Cardiac septum (tissue), 1 donor: ENCODE measurements around the gene EMC10. TPM values are rescaled to one million over a fixed set of nuclear protein-coding genes. Genes with fewer than 3 reads are reported as not detected.

ENCODE experiments used
- DNase-seq: peaks from one replicate; pipeline ENCODE4 v3.0.0-alpha.2; 2020; ENCODE audit warnings: low spot score
- intact Hi-C: fragments of 100-400 bp; cut with DNase I; formaldehyde crosslinking; loops from one replicate; pipeline ENCODE4 v1.14.0; 2022
- total RNA-seq: library from RNA; stranded (reverse); fragmentation: NEBNext Ultra II Directional; extraction: Animal tissue kit (Norgen Biotek cat#: 25700); gene quantifications from one replicate; pipeline ENCODE4 v1.2.1, GENCODE V29; 2021
- donor health status: DM: no; HTN: no; CAD: no.

EMC10 gene
- total RNA-seq, 1 donor from 2014 or later = 106 TPM

- intact Hi-C loops = no loop called here
- no peak for DNase-seq
Measured at GRCh38 chr19:50531171-50531612, 54.9 kb downstream of the EMC10 start.

- intact Hi-C loops = no loop called here
- DNase-seq = no peak
Measured at GRCh38 chr19:50532952-50533351, 56.6 kb downstream of the EMC10 start.

GRCh38 chr19:50534478-50534877, 58.2 kb downstream of the EMC10 start:
- no peak for DNase-seq
- intact Hi-C loops = no loop called here

GRCh38 chr19:50535672-50536187, 59.4 kb downstream of the EMC10 start:
- DNase-seq = no peak
- intact Hi-C loops = loop anchor here (5.0 kb wide), 1 partner anchor 247 kb away; no protein-coding TSS in a partner anchor

GRCh38 chr19:50536662-50537305, 60.5 kb downstream of the EMC10 start:
- intact Hi-C loops = loop anchor here (5.0 kb wide), 1 partner anchor 246 kb away; no protein-coding TSS in a partner anchor
- no peak for DNase-seq

- no peak for DNase-seq
- intact Hi-C loops = loop anchor here (5.0 kb wide), 1 partner anchor 245 kb away; no protein-coding TSS in a partner anchor
Measured at GRCh38 chr19:50537306-50537685, 61.0 kb downstream of the EMC10 start.

GRCh38 chr19:50537769-50538230, 61.5 kb downstream of the EMC10 start:
- DNase-seq = no peak
- intact Hi-C loops = loop anchor here (5.0 kb wide), 1 partner anchor 245 kb away; no protein-coding TSS in a partner anchor

Other genes starting within 250 kb of the EMC10 start
- gene KCNC3, start 147.1 kb upstream of the EMC10 start, total RNA-seq = 3.8 TPM
- gene NAPSA, start 110.9 kb upstream of the EMC10 start, total RNA-seq = 0.24 TPM
- gene NR1H2, start 100.0 kb upstream of the EMC10 start, total RNA-seq = 86.3 TPM
- gene POLD1, start 92.2 kb upstream of the EMC10 start, total RNA-seq = 8.0 TPM
- gene SPIB, start 57.6 kb upstream of the EMC10 start, total RNA-seq = not detected
- gene MYBPC2, start 43.6 kb upstream of the EMC10 start, total RNA-seq = not detected
- gene GARIN5A, start 341 bp downstream of the EMC10 start, total RNA-seq = 1.1 TPM
- 36.1 TPM for gene JOSD2, start 34.7 kb downstream of the EMC10 start, total RNA-seq
- gene ASPDH, start 37.4 kb downstream of the EMC10 start, total RNA-seq = not detected
- gene LRRC4B, start 91.9 kb downstream of the EMC10 start, total RNA-seq = 0.81 TPM
- not detected for gene SYT3, start 163.4 kb downstream of the EMC10 start, total RNA-seq
- gene C19orf81, start 172.9 kb downstream of the EMC10 start, total RNA-seq = 2.1 TPM
- gene SHANK1, start 243.3 kb downstream of the EMC10 start, total RNA-seq = 1.3 TPM
- 5.1 TPM for gene CLEC11A, start 246.9 kb downstream of the EMC10 start, total RNA-seq